GM12878 (cell line): Measurements from ENCODE around the gene ABTB1. TPM values are rescaled to one million over a fixed set of nuclear protein-coding genes. Genes with fewer than 3 reads are reported as not detected.

ENCODE experiments used
- ATAC-seq: fragments of 200-7000 bp; cut with Tn5 transposase; 3 replicates; pipeline ENCODE4 v1.9.1; 2020; ENCODE audit warnings: mild to moderate bottlenecking, moderate library complexity
- Bru-seq: library from RNA; stranded (reverse); fragments of 400-500 nt; gene quantifications from one replicate; lab custom pipeline; 2021; lab: Mats Ljungman, UMichigan
- BruChase-seq, 2 experiments: library from RNA; stranded (reverse); fragments of 400-500 nt; gene quantifications; one replicate each; lab custom pipeline; 2021; lab: Mats Ljungman, UMichigan
- BruUV-seq: library from RNA; stranded (reverse); fragments of 400-500 nt; replicated peaks from 2 replicates; lab custom pipeline; 2021; lab: Mats Ljungman, UMichigan
- CTCF ChIA-PET: fragments of 300-600 bp; sonication (Branson Sonifier 250); formaldehyde crosslinking; extraction: SDS; loops from one replicate; lab custom pipeline; 2021; ENCODE audit warnings: inconsistent platforms; lab: Yijun Ruan, JAX
- POLR2A ChIA-PET: fragments of 350-600 bp; formaldehyde crosslinking; extraction: SDS; loops from one replicate; lab custom pipeline; 2021; ENCODE audit warnings: inconsistent platforms; lab: Charles Lee
- RAD21 ChIA-PET: fragments of 300-600 bp; sonication (Branson Sonifier 250); formaldehyde crosslinking; loops from one replicate; lab custom pipeline; 2023; ENCODE audit warnings: antibody characterized with exemption; ENCODE audit not compliant: unreplicated experiment; lab: Charles Lee
- SMC1A ChIA-PET: fragments of 300-600 bp; sonication (Branson Sonifier 250); formaldehyde crosslinking; loops from one replicate; lab custom pipeline; 2023; ENCODE audit not compliant: unreplicated experiment, uncharacterized antibody; lab: Charles Lee
- DNase-seq: peaks from one replicate; pipeline ENCODE4 v3.0.0-alpha.2; 2011; ENCODE audit warnings: low read depth, low spot score
- FAIRE-seq: peaks from 3 replicates; lab custom pipeline; 2011; peaks lifted over from hg19 to GRCh38; lab: Jason Lieb, UNC
- H2AFZ ChIP-seq: 2 replicates; pipeline ENCODE4 v1.6.0; 2011; ENCODE audit warnings: low read depth, low read length, control low read depth; ENCODE audit not compliant: control insufficient read depth
- H3K27ac ChIP-seq: 2 replicates; pipeline ENCODE4 v1.5.1; 2011; ENCODE audit warnings: control low read depth; ENCODE audit not compliant: control insufficient read depth, insufficient read depth
- H3K27me3 ChIP-seq, 2 experiments: replicated peaks in 1 of 2; 2 replicates each; pipeline versions ENCODE4 v1.6.0 to v1.6.1; 2011; ENCODE audit warnings: low read length in 1 of 2; ENCODE audit not compliant: control insufficient read depth in 2 of 2, insufficient read depth in 2 of 2
- H3K36me3 ChIP-seq, 2 experiments: 2 replicates each; pipeline ENCODE4 v1.5.1; 2011; ENCODE audit warnings: low read length in 1 of 2; ENCODE audit not compliant: control insufficient read depth in 2 of 2, insufficient read depth in 2 of 2
- H3K4me1 ChIP-seq: 2 replicates; pipeline ENCODE4 v1.6.1; 2011; ENCODE audit warnings: mild to moderate bottlenecking, low read length, moderate library complexity, mixed read lengths; ENCODE audit not compliant: control insufficient read depth, insufficient read depth
- H3K4me2 ChIP-seq: 2 replicates; pipeline ENCODE4 v1.6.0; 2011; ENCODE audit warnings: control low read depth; ENCODE audit not compliant: control insufficient read depth, insufficient read depth
- H3K4me3 ChIP-seq: fragments of 200-600 bp; sonication (generic); 2 replicates; pipeline ENCODE4 v1.5.1; 2016
- H3K79me2 ChIP-seq: 2 replicates; pipeline ENCODE4 v1.6.0; 2011; ENCODE audit warnings: low read length; ENCODE audit not compliant: control insufficient read depth, insufficient read depth
- H3K9ac ChIP-seq: 2 replicates; pipeline ENCODE4 v1.8.0; 2011; ENCODE audit warnings: low read length, control low read depth, mixed read lengths; ENCODE audit not compliant: control insufficient read depth, insufficient read depth
- H3K9me3 ChIP-seq: replicated peaks from 3 replicates; pipeline ENCODE4 v1.5.1; 2011; ENCODE audit warnings: mild to moderate bottlenecking, low read length; ENCODE audit not compliant: control insufficient read depth, insufficient read depth
- H4K20me1 ChIP-seq: 2 replicates; pipeline ENCODE4 v1.6.0; 2011; ENCODE audit not compliant: control insufficient read depth, insufficient read depth
- CTCF ChIP-seq, 3 experiments: IDR thresholded peaks in 2 of 3; conservative IDR thresholded peaks in 1 of 3; 2 replicates each; pipeline ENCODE4 v1.5.1; 2011; ENCODE audit warnings: low read depth in 3 of 3, low read length in 3 of 3, mild to moderate bottlenecking in 3 of 3, control low read depth in 2 of 3, moderate library complexity in 2 of 3, inconsistent platforms in 1 of 3, mixed read lengths in 1 of 3; ENCODE audit not compliant: control insufficient read depth in 2 of 3, insufficient read depth in 1 of 3; ENCODE audit errors: extremely low read depth in 1 of 3
- ESRRA ChIP-seq: IDR thresholded peaks from 2 replicates; pipeline ENCODE4 v1.6.1; 2012; ENCODE audit warnings: mild to moderate bottlenecking, low read length, improper control_type of control experiment
- GABPA ChIP-seq: IDR thresholded peaks from 2 replicates; pipeline ENCODE4 v1.6.1; 2014; ENCODE audit warnings: antibody characterized with exemption, low read depth, mild to moderate bottlenecking, inconsistent platforms
- HCFC1 ChIP-seq: fragments of 150-350 bp; IDR thresholded peaks from 2 replicates; pipeline ENCODE4 v1.6.1; 2014; ENCODE audit warnings: low read length
- MEF2A ChIP-seq: IDR thresholded peaks from 2 replicates; pipeline ENCODE4 v1.6.1; 2011; ENCODE audit warnings: low read depth, mild to moderate bottlenecking, low read length, moderate library complexity; ENCODE audit not compliant: insufficient read depth
- NFXL1 ChIP-seq: fragments of 450-650 bp; IDR thresholded peaks from 2 replicates; pipeline ENCODE4 v1.6.1; 2017; ENCODE audit warnings: antibody characterized with exemption, mild to moderate bottlenecking, borderline replicate concordance
- NR2F1 ChIP-seq: fragments of 450-650 bp; conservative IDR thresholded peaks from 2 replicates; pipeline ENCODE4 v1.6.1; 2017; ENCODE audit warnings: mild to moderate bottlenecking
- RAD21 ChIP-seq: IDR thresholded peaks from 2 replicates; pipeline ENCODE4 v1.6.1; 2011; ENCODE audit warnings: mild to moderate bottlenecking, low read depth, low read length, moderate library complexity; ENCODE audit not compliant: insufficient read depth
- RB1 ChIP-seq: fragments of 450-650 bp; formaldehyde crosslinking; IDR thresholded peaks from 2 replicates; pipeline ENCODE4 v1.6.1; 2017; ENCODE audit warnings: mild to moderate bottlenecking, borderline replicate concordance
- SMARCA5 ChIP-seq: fragments of 450-650 bp; IDR thresholded peaks from 2 replicates; pipeline ENCODE4 v1.6.1; 2017; ENCODE audit warnings: mild to moderate bottlenecking
- WRNIP1 ChIP-seq: IDR thresholded peaks from 2 replicates; pipeline ENCODE4 v1.6.1; 2011; ENCODE audit warnings: low read depth, low read length, improper control_type of control experiment, borderline replicate concordance
- YY1 ChIP-seq: IDR thresholded peaks from 2 replicates; pipeline ENCODE4 v1.6.1; 2011; ENCODE audit warnings: low read depth, mild to moderate bottlenecking, low read length
- ZNF207 ChIP-seq: fragments of 450-650 bp; IDR thresholded peaks from 2 replicates; pipeline ENCODE4 v1.6.1; 2014; ENCODE audit warnings: antibody characterized with exemption, mild to moderate bottlenecking, borderline replicate concordance
- ZNF274 ChIP-seq: IDR thresholded peaks from one replicate; pipeline ENCODE4 v1.8.0; 2011; ENCODE audit not compliant: insufficient read length, insufficient read depth
- WGBS: methylation state at CpG from one replicate; pipeline ENCODE4 v1.1.6; 2016; ENCODE audit warnings: low lambda C conversion rate; ENCODE audit not compliant: insufficient replicate concordance, insufficient coverage; ENCODE audit errors: missing lambda C conversion rate; 5-methylcytosine and 5-hydroxymethylcytosine counted together
- in situ Hi-C: fragments of 300-500 bp; cut with MboI; formaldehyde crosslinking; loops from 9 replicates; pipeline ENCODE4 v1.14.3; 2018; ENCODE audit warnings: mixed read lengths
- intact Hi-C: fragments of 100-400 bp; cut with micrococcal nuclease; formaldehyde crosslinking; loops from one replicate; pipeline ENCODE4 v1.14.2; 2022; ENCODE audit not compliant: unreplicated experiment
- long read RNA-seq, 2 experiments: library from polyadenylated mRNA; unstranded; transcript quantifications; one replicate each; pipeline ENCODE4 v2.0.0, GENCODE V29; 2019 to 2020
- polyA minus RNA-seq, 3 experiments: library from RNA; depleted of rRNA, polyadenylated mRNA; stranded (reverse); fragments of >200 nt; gene quantifications; 2 replicates each; pipeline ENCODE4 v1.2.3, GENCODE V29; 2011
- polyA plus RNA-seq, 11 experiments: library from polyadenylated mRNA; depleted of rRNA in 4 of 11; unstranded in 6 of 11; stranded (reverse) in 5 of 11; fragments of >200 nt; fragmentation: Nextera tagmentation in 4 of 11; fragmentation: Illumina TruSeq in 1 of 11; extraction: Ambion mirVana in 4 of 11; extraction: Trizol in 1 of 11; gene quantifications; 1 replicate in 1 of 11; 2 replicates in 10 of 11; pipeline versions ENCODE4 v1.2.1 to v1.2.3, GENCODE V29; 2011 to 2016; ENCODE audit warnings: inconsistent platforms in 2 of 11, missing spikeins in 2 of 11, low read depth in 1 of 11
- total RNA-seq, 4 experiments: library from RNA; depleted of rRNA in 3 of 4; stranded (reverse); fragments of >200 nt in 3 of 4; fragmentation: Illumina TruSeq in 1 of 4; extraction: Trizol in 1 of 4; gene quantifications; 2 replicates each; pipeline versions ENCODE4 v1.2.1 to v1.2.3, GENCODE V29; 2013 to 2021
- TF ChIP-seq, protein P1 (sequence below): fragments of 450-650 bp; IDR thresholded peaks from 2 replicates; pipeline ENCODE4 v1.6.1; 2016; ENCODE audit warnings: mild to moderate bottlenecking
- TF ChIP-seq, protein P2 (sequence below): IDR thresholded peaks from 2 replicates; pipeline ENCODE4 v1.6.1; 2012; ENCODE audit warnings: low read length, inconsistent platforms

ABTB1 gene
- 15.1 and 16.1 TPM in 2 replicates for total RNA-seq (2013; cell fraction: nucleolus; rRNA removed)
- total RNA-seq (2014; rRNA removed), result 5.7 and 7.1 TPM in 2 replicates
- total RNA-seq (2014; rRNA removed; fragmentation: Illumina TruSeq; extraction: Trizol), result 1.9 and 2.1 TPM in 2 replicates
- 10.1 and 10.6 TPM in 2 replicates for total RNA-seq (2021)
- 5.6 TPM for polyA plus RNA-seq (2011; ENCODE audit: low read depth)
- polyA plus RNA-seq (2011; rRNA removed), result 4.1 and 7.2 TPM in 2 replicates
- 8.9 and 12.4 TPM in 2 replicates for polyA plus RNA-seq (2011; cell fraction: cytosol; rRNA removed)
- 53.7 and 56.1 TPM in 2 replicates for polyA plus RNA-seq (2011; cell fraction: nucleus; rRNA removed)
- 13.6 and 13.8 TPM in 2 replicates for polyA plus RNA-seq (2012)
- 1.0 and 2.4 TPM in 2 replicates for polyA plus RNA-seq (2014; fragmentation: Illumina TruSeq; extraction: Trizol)
- under 1 TPM; 0.11 to 0.31 TPM for polyA plus RNA-seq (2014; fragmentation: Nextera tagmentation; extraction: Ambion mirVana)
- polyA plus RNA-seq (2014; rRNA removed), result 10.2 and 12.9 TPM in 2 replicates
- polyA plus RNA-seq (2016; fragmentation: Nextera tagmentation; extraction: Ambion mirVana), result 1 to 10 TPM; 7.7 to 9.2 TPM
- 6.8 and 8.2 TPM in 2 replicates for polyA minus RNA-seq (2011; rRNA and poly(A)+ RNA removed)
- polyA minus RNA-seq (2011; cell fraction: cytosol; rRNA and poly(A)+ RNA removed), result 1.9 and 5.0 TPM in 2 replicates
- polyA minus RNA-seq (2011; cell fraction: nucleus; rRNA and poly(A)+ RNA removed), result 9.6 and 12.6 TPM in 2 replicates
- Bru-seq, nascent RNA, result percentile 60 among the genes with signal in this experiment
- BruChase-seq, experiment 1, labeled RNA remaining after a 6-hour chase, result percentile 56 among the genes with signal in this experiment
- percentile 53 among the genes with signal in this experiment for BruChase-seq, experiment 2, labeled RNA remaining after a 2-hour chase
- long read RNA-seq, experiment 1, partial matches to known transcripts, result 0 of 2 reads
- long read RNA-seq, experiment 1, other reads (novel, unspliced or antisense), result 0 of 2 reads
- long read RNA-seq, experiment 2, result 0 reads

GRCh38 chr3:127672429-127673190 is at the start of gene ABTB1:
TSS of gene ABTB1 (plus strand) at chr3:127672952. CDS start at chr3:127673026, 74 bp downstream.
- under 1% methylated on average over 48 of the region's 102 CpGs for WGBS
- POLR2A ChIA-PET, result no interaction called here
- DNase-seq (no peak), FAIRE-seq (peak; percentile 23), ATAC-seq (peak; percentile 89)
- Histone ChIP-seq H2AFZ (peak within 1 kb of the TSS; percentile 79), H3K9ac (peak within 1 kb of the TSS; percentile 95), H3K4me3 (peak within 1 kb of the TSS; percentile 94), H3K4me2 (peak within 1 kb of the TSS; percentile 99), H3K9me3 (no peaks in the 10 kb centered on the region), H3K27ac (peak within 1 kb of the TSS; percentile 87), H3K79me2 (peaks cover 7% of the 10 kb centered on the region), H3K27me3 (no peaks in the 10 kb centered on the region), H4K20me1 (no peaks in the 10 kb centered on the region), H3K4me1 (peaks cover 11% of the 10 kb centered on the region; the same call in 1 of the 2 replicates), H3K36me3 (no peaks in the 10 kb centered on the region)
- intact Hi-C loops, result no loop called here
- in situ Hi-C loops, result no loop called here
- RAD21 ChIA-PET, result interaction anchor here (1.6 kb wide), 1 partner anchor 150 kb away, joined by 4 read pairs; no protein-coding TSS in a partner anchor
- SMC1A ChIA-PET, result interaction anchor here (1.3 to 1.6 kb wide), 2 partner anchors 142 to 150 kb away, joined by 3 read pairs; no protein-coding TSS in a partner anchor
- BruUV-seq, result TSS peak; percentile 91
- CTCF ChIA-PET, result no interaction called here
- TF ChIP-seq GABPA, result no peak
- TF ChIP-seq, protein P1, sequence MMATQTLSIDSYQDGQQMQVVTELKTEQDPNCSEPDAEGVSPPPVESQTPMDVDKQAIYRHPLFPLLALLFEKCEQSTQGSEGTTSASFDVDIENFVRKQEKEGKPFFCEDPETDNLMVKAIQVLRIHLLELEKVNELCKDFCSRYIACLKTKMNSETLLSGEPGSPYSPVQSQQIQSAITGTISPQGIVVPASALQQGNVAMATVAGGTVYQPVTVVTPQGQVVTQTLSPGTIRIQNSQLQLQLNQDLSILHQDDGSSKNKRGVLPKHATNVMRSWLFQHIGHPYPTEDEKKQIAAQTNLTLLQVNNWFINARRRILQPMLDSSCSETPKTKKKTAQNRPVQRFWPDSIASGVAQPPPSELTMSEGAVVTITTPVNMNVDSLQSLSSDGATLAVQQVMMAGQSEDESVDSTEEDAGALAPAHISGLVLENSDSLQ, result no peak
- TF ChIP-seq SMARCA5, result peak; percentile 19; the same call in 1 of the 2 replicates
- TF ChIP-seq ZNF274, result no peak
- 0 out of 2 replicates have a peak, but pooled peaks have one; percentile 28 for TF ChIP-seq ZNF207
- TF ChIP-seq MEF2A, result no peak
- peak; percentile 67 for TF ChIP-seq NR2F1
- no peak for TF ChIP-seq NFXL1
- TF ChIP-seq RAD21, result no peak
- no peak for TF ChIP-seq ESRRA
- no peak for TF ChIP-seq WRNIP1
- TF ChIP-seq CTCF (IDR thresholded peaks at IDR 0.05 in 2 of 3, conservative IDR thresholded peaks at IDR 0.05 in 1 of 3; ENCODE audit: control insufficient read depth in 2 of 3, extremely low read depth in 1 of 3, insufficient read depth in 1 of 3, low read depth in 3 of 3, low read length in 3 of 3), result no peak
- TF ChIP-seq, protein P2, sequence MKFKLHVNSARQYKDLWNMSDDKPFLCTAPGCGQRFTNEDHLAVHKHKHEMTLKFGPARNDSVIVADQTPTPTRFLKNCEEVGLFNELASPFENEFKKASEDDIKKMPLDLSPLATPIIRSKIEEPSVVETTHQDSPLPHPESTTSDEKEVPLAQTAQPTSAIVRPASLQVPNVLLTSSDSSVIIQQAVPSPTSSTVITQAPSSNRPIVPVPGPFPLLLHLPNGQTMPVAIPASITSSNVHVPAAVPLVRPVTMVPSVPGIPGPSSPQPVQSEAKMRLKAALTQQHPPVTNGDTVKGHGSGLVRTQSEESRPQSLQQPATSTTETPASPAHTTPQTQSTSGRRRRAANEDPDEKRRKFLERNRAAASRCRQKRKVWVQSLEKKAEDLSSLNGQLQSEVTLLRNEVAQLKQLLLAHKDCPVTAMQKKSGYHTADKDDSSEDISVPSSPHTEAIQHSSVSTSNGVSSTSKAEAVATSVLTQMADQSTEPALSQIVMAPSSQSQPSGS, result no peak
- TF ChIP-seq RB1, result peak; percentile 29; the same call in 1 of the 2 replicates
- TF ChIP-seq YY1, result peak; percentile 14; the same call in 1 of the 2 replicates
- no peak for TF ChIP-seq HCFC1
